ENCODE data around the gene CBX8. TPM values are rescaled to one million over a fixed set of nuclear protein-coding genes. Genes with fewer than 3 reads are reported as not detected.

The CBX8 gene
- total RNA-seq, 1 experiment from 2014 or later = 11.3 TPM

GRCh38 chr17:79788989-79789942, 7.6 kb downstream of the CBX8 start:
- no TSS peak for BruUV-seq (replicated peaks)
- Histone ChIP-seq H3K4me2 (ENCODE audit: low read length) (peak overlapping the region; percentile 87), H3K9ac (ENCODE audit: low read length) (no peak overlapping the region), H4K20me1 (ENCODE audit: low read length) (no peaks in the 10 kb centered on the region), H3K4me3 (ENCODE audit: low read length) (peak overlapping the region; percentile 67), H3F3A (ENCODE audit: low read length, unreplicated experiment) (peaks cover 3% of the 10 kb centered on the region), H3K9me2 (replicated peaks; ENCODE audit: low read length) (no peaks in the 10 kb centered on the region), H3K36me3 (ENCODE audit: low read depth, low read length) (peaks cover 12% of the 10 kb centered on the region; the same call in 1 of the 2 replicates), H3K9me3 (ENCODE audit: low read length) (no peaks in the 10 kb centered on the region), H3K27ac (ENCODE audit: low read length) (no peak overlapping the region), H3K4me1 (ENCODE audit: insufficient read depth, low read length) (peaks cover 8% of the 10 kb centered on the region), H3K27me3 (ENCODE audit: low read length) (peaks cover 9% of the 10 kb centered on the region; the same call in 1 of the 2 replicates), H3K79me2 (ENCODE audit: low read length) (no peaks in the 10 kb centered on the region), H2AFZ (ENCODE audit: low read length) (peak overlapping the region; percentile 92)
- no peak for DNase-seq
- TF ChIP-seq CTCF (conservative IDR thresholded peaks at IDR 0.05; ENCODE audit: low read depth, low read length) = no peak
- TF ChIP-seq EZH2phosphoT487 (IDR thresholded peaks at IDR 0.05; ENCODE audit: borderline replicate concordance, low read length) = no peak
- no peak for TF ChIP-seq EZH2 (IDR thresholded peaks at IDR 0.05; ENCODE audit: low read length, unreplicated experiment)
- ATAC-seq = no peak; the same call in 1 of the 2 replicates
- intact Hi-C loops (cut with micrococcal nuclease) = no loop called here
- CTCF ChIA-PET = interaction anchor here (0.6 kb wide), 1 partner anchor 203 kb away, joined by 3 read pairs; no protein-coding TSS in a partner anchor
- POLR2A ChIA-PET (ENCODE audit: unreplicated experiment) = no interaction called here

DNA sequence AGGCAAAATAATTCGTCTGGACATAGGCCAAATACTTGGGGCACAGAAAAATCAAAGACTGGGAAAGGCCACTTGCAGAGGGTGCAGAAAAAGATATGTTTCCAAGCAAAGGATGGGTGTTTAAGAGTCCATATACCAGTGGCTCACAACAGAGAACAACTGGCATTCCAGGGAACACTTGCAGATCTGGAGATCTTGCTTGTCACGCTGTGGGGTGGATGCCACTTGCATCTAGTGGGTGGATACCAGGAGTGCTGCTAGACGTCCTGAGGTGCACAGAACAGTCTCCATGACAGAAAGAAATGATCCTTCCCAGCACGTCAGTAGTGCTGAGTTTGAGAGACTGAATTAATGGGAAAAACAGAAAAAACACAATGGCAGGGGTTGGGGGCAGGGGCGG, 8.4 kb downstream of the CBX8 start:
- Histone ChIP-seq H3K4me3 (ENCODE audit: low read length) (no peak overlapping the region), H3K9ac (ENCODE audit: low read length) (no peak overlapping the region), H4K20me1 (ENCODE audit: low read length) (no peaks in the 10 kb centered on the region), H3K4me1 (ENCODE audit: insufficient read depth, low read length) (peaks cover 8% of the 10 kb centered on the region), H3K9me3 (ENCODE audit: low read length) (no peaks in the 10 kb centered on the region), H3K27ac (ENCODE audit: low read length) (no peak overlapping the region), H3K27me3 (ENCODE audit: low read length) (peaks cover 9% of the 10 kb centered on the region; the same call in 1 of the 2 replicates), H3K9me2 (replicated peaks; ENCODE audit: low read length) (no peaks in the 10 kb centered on the region), H2AFZ (ENCODE audit: low read length) (no peak overlapping the region), H3K79me2 (ENCODE audit: low read length) (no peaks in the 10 kb centered on the region), H3K4me2 (ENCODE audit: low read length) (no peak overlapping the region), H3F3A (ENCODE audit: low read length, unreplicated experiment) (peaks cover 3% of the 10 kb centered on the region), H3K36me3 (ENCODE audit: low read depth, low read length) (peaks cover 15% of the 10 kb centered on the region; the same call in 1 of the 2 replicates)
- no TSS peak for BruUV-seq (replicated peaks)
- intact Hi-C loops (cut with micrococcal nuclease) = no loop called here
- ATAC-seq (no peak), DNase-seq (no peak)
- POLR2A ChIA-PET (ENCODE audit: unreplicated experiment) = no interaction called here
- TF ChIP-seq EZH2phosphoT487 (IDR thresholded peaks at IDR 0.05; ENCODE audit: borderline replicate concordance, low read length) (no peak), EZH2 (IDR thresholded peaks at IDR 0.05; ENCODE audit: low read length, unreplicated experiment) (no peak), CTCF (conservative IDR thresholded peaks at IDR 0.05; ENCODE audit: low read depth, low read length) (no peak)
- CTCF ChIA-PET = no interaction called here
